SKM-1 (cell line): ENCODE data around the gene MYZAP.

Source experiments
- DNase-seq: peaks from one replicate; lab custom pipeline; 2025; ENCODE audit not compliant: unreplicated experiment; lab: John Stamatoyannopoulos, UW

Gene MYZAP

GRCh38 chr15:57655809-57656208 lies 64.1 kb downstream of the MYZAP start:
- DNase-seq, result no peak

GRCh38 chr15:57656434-57656833 lies 64.7 kb downstream of the MYZAP start:
- no peak for DNase-seq

GRCh38 chr15:57657619-57658018 lies 65.9 kb downstream of the MYZAP start:
- DNase-seq, result no peak

GRCh38 chr15:57662091-57662744 lies 70.5 kb downstream of the MYZAP start:
- no peak for DNase-seq

- no peak for DNase-seq
These were observed 71.1 kb downstream of the MYZAP start for GRCh38 chr15:57662802-57663201.

- DNase-seq, result no peak
These were observed 71.6 kb downstream of the MYZAP start for GRCh38 chr15:57663262-57663661.

GRCh38 chr15:57665194-57665593 lies 73.5 kb downstream of the MYZAP start:
- no peak for DNase-seq

GRCh38 chr15:57665939-57666338 lies 74.2 kb downstream of the MYZAP start:
- DNase-seq, result no peak

GRCh38 chr15:57667171-57667849 lies 75.6 kb downstream of the MYZAP start:
- DNase-seq, result no peak

- no peak for DNase-seq
These were observed 76.3 kb downstream of the MYZAP start for GRCh38 chr15:57668016-57668415.

GRCh38 chr15:57671636-57672035 lies 79.9 kb downstream of the MYZAP start:
- DNase-seq, result no peak

- DNase-seq, result no peak
These were observed 83.9 kb downstream of the MYZAP start for GRCh38 chr15:57675481-57676181.

- no peak for DNase-seq
These were observed 84.9 kb downstream of the MYZAP start for GRCh38 chr15:57676585-57676984.

GRCh38 chr15:57677204-57677603 lies 85.5 kb downstream of the MYZAP start:
- DNase-seq, result no peak

- DNase-seq, result no peak
These were observed 88.3 kb downstream of the MYZAP start for GRCh38 chr15:57680021-57680420.

GRCh38 chr15:57681011-57681410 lies 89.3 kb downstream of the MYZAP start:
- DNase-seq, result no peak

GRCh38 chr15:57683481-57683880 lies 91.8 kb downstream of the MYZAP start:
- no peak for DNase-seq

GRCh38 chr15:57684491-57685151 lies 92.9 kb downstream of the MYZAP start:
- DNase-seq, result no peak

GRCh38 chr15:57685306-57686095 lies 93.8 kb downstream of the MYZAP start:
- no peak for DNase-seq

GRCh38 chr15:57686657-57687056 lies 95.0 kb downstream of the MYZAP start:
- no peak for DNase-seq
